Measurements from ENCODE around the gene AHRR. TPM values are rescaled to one million over a fixed set of nuclear protein-coding genes. Genes with fewer than 3 reads are reported as not detected.

The AHRR gene
- total RNA-seq, 1 experiment from 2014 or later, result 2.6 TPM

DNA sequence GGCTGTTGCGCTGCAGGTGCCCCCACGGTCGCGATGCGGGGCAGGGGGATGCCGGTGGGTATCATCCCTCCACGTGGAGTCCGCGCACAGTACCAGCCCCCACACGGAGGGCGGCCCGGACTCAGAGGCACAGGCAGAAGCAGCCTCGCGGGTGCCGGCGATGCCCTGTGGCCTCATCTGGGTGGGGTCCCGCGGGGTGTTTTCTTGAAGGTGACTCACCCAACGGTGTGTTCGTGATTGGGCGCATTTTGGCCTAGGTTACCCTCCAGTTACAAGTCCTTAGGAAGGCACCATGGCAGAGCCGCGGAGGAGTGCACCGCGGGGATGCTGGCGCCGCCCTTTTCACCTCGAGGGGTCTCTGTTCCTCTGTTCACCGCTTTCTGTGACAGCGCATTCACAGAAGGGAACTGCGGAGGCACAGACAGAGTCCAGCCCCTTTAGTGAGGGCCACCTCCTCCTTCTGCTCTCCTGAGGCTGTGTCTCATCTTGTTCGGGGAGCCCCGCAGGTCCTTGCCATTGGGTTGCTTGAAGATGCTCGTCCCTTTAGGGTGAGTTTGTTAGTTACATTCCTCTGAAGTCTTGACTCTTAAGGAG, 99.9 kb downstream of the AHRR start:
- Histone ChIP-seq H3K4me1 (ENCODE audit: low read length) (peaks cover 14% of the 10 kb centered on the region), H3K9ac (ENCODE audit: low read length) (no peak overlapping the region), H4K20me1 (ENCODE audit: insufficient read depth, low read depth, low read length) (no peaks in the 10 kb centered on the region), H2AFZ (ENCODE audit: low read length) (no peak overlapping the region), H3K9me2 (replicated peaks; ENCODE audit: insufficient read depth, low read length) (no peaks in the 10 kb centered on the region), H3K9me3 (ENCODE audit: low read length) (no peaks in the 10 kb centered on the region), H3K79me2 (ENCODE audit: low read length) (no peaks in the 10 kb centered on the region), H3K27me3 (ENCODE audit: low read length) (no peaks in the 10 kb centered on the region), H3K27ac (ENCODE audit: low read length) (no peak overlapping the region), H3K36me3 (ENCODE audit: insufficient read depth, low read length) (no peaks in the 10 kb centered on the region), H3K4me3 (ENCODE audit: low read length) (no peak overlapping the region), H3K4me2 (ENCODE audit: low read depth, low read length, poor library complexity, severe bottlenecking) (no peak overlapping the region)
- no peak for DNase-seq

DNA sequence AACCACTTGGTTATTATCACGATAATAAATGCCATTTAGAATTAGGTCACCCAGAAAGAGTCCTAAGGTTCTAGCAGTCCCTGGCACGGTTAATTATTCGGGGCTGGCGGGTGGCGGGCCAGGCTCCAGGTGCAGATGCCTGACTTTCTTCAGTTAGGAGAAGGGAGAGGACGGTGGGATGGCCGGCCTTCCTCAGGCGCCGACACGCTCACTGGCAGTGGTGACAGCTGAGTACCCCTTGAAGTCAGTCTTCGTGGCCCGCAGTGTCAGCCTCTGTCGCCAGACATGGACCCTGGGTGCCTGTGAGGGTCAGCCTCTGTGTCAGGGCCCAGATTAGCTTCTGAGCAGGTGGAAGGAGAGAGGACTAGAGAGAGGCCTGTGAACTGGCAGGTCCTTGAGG, 100.4 kb downstream of the AHRR start:
- H3K4me3 ChIP-seq (ENCODE audit: low read length), result no peak overlapping the region
- H3K9me2 ChIP-seq (replicated peaks; ENCODE audit: insufficient read depth, low read length), result no peaks in the 10 kb centered on the region
- no peak overlapping the region for H3K27ac ChIP-seq (ENCODE audit: low read length)
- H3K27me3 ChIP-seq (ENCODE audit: low read length), result no peaks in the 10 kb centered on the region
- no peaks in the 10 kb centered on the region for H3K36me3 ChIP-seq (ENCODE audit: insufficient read depth, low read length)
- H3K4me1 ChIP-seq (ENCODE audit: low read length), result peaks cover 13% of the 10 kb centered on the region
- H3K9ac ChIP-seq (ENCODE audit: low read length), result no peak overlapping the region
- no peak overlapping the region for H2AFZ ChIP-seq (ENCODE audit: low read length)
- DNase-seq, result no peak
- H3K79me2 ChIP-seq (ENCODE audit: low read length), result no peaks in the 10 kb centered on the region
- H4K20me1 ChIP-seq (ENCODE audit: insufficient read depth, low read depth, low read length), result no peaks in the 10 kb centered on the region
- H3K9me3 ChIP-seq (ENCODE audit: low read length), result no peaks in the 10 kb centered on the region
- no peak overlapping the region for H3K4me2 ChIP-seq (ENCODE audit: low read depth, low read length, poor library complexity, severe bottlenecking)

GRCh38 chr5:422323-423232, 101.1 kb downstream of the AHRR start:
- peaks cover 9% of the 10 kb centered on the region for H3K4me1 ChIP-seq (ENCODE audit: low read length)
- H3K9me2 ChIP-seq (replicated peaks; ENCODE audit: insufficient read depth, low read length), result no peaks in the 10 kb centered on the region
- H3K4me2 ChIP-seq (ENCODE audit: low read depth, low read length, poor library complexity, severe bottlenecking), result no peak overlapping the region
- no peak overlapping the region for H2AFZ ChIP-seq (ENCODE audit: low read length)
- H3K79me2 ChIP-seq (ENCODE audit: low read length), result no peaks in the 10 kb centered on the region
- H3K9ac ChIP-seq (ENCODE audit: low read length), result no peak overlapping the region
- no peak for DNase-seq
- no peaks in the 10 kb centered on the region for H4K20me1 ChIP-seq (ENCODE audit: insufficient read depth, low read depth, low read length)
- no peak overlapping the region for H3K27ac ChIP-seq (ENCODE audit: low read length)
- H3K4me3 ChIP-seq (ENCODE audit: low read length), result no peak overlapping the region
- no peaks in the 10 kb centered on the region for H3K36me3 ChIP-seq (ENCODE audit: insufficient read depth, low read length)
- H3K27me3 ChIP-seq (ENCODE audit: low read length), result no peaks in the 10 kb centered on the region
- no peaks in the 10 kb centered on the region for H3K9me3 ChIP-seq (ENCODE audit: low read length)

DNA sequence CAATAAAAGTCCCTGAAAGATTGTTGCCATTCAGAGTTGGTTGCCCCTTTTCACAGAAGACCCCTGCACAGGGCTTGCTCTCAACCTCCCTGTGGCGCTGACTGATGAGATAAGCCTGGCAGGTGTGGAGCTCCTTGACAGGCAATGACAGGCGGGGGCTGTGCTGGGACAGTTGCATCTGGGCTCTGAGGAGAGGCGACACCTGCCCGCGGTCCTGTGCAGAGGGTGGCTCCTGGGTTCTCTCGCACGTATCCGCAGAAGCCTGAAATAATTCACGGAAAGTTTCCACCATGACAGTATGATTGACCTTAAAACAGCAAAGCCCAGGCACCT, 101.7 kb downstream of the AHRR start:
- H3K9me3 ChIP-seq (ENCODE audit: low read length), result no peaks in the 10 kb centered on the region
- no peaks in the 10 kb centered on the region for H3K79me2 ChIP-seq (ENCODE audit: low read length)
- no peaks in the 10 kb centered on the region for H3K27me3 ChIP-seq (ENCODE audit: low read length)
- H3K9me2 ChIP-seq (replicated peaks; ENCODE audit: insufficient read depth, low read length), result no peaks in the 10 kb centered on the region
- H3K36me3 ChIP-seq (ENCODE audit: insufficient read depth, low read length), result no peaks in the 10 kb centered on the region
- H3K27ac ChIP-seq (ENCODE audit: low read length), result no peak overlapping the region
- H3K4me1 ChIP-seq (ENCODE audit: low read length), result peaks cover 9% of the 10 kb centered on the region
- H4K20me1 ChIP-seq (ENCODE audit: insufficient read depth, low read depth, low read length), result no peaks in the 10 kb centered on the region
- no peak for DNase-seq
- no peak overlapping the region for H2AFZ ChIP-seq (ENCODE audit: low read length)
- no peak overlapping the region for H3K4me3 ChIP-seq (ENCODE audit: low read length)
- H3K4me2 ChIP-seq (ENCODE audit: low read depth, low read length, poor library complexity, severe bottlenecking), result no peak overlapping the region
- H3K9ac ChIP-seq (ENCODE audit: low read length), result no peak overlapping the region

GRCh38 chr5:423626-424261, 102.2 kb downstream of the AHRR start:
- DNase-seq, result no peak
- H4K20me1 ChIP-seq (ENCODE audit: insufficient read depth, low read depth, low read length), result no peaks in the 10 kb centered on the region
- no peak overlapping the region for H3K4me3 ChIP-seq (ENCODE audit: low read length)
- H3K27ac ChIP-seq (ENCODE audit: low read length), result no peak overlapping the region
- peaks cover 9% of the 10 kb centered on the region for H3K4me1 ChIP-seq (ENCODE audit: low read length)
- no peaks in the 10 kb centered on the region for H3K27me3 ChIP-seq (ENCODE audit: low read length)
- no peaks in the 10 kb centered on the region for H3K9me2 ChIP-seq (replicated peaks; ENCODE audit: insufficient read depth, low read length)
- H3K36me3 ChIP-seq (ENCODE audit: insufficient read depth, low read length), result no peaks in the 10 kb centered on the region
- H3K4me2 ChIP-seq (ENCODE audit: low read depth, low read length, poor library complexity, severe bottlenecking), result no peak overlapping the region
- H2AFZ ChIP-seq (ENCODE audit: low read length), result no peak overlapping the region
- H3K9me3 ChIP-seq (ENCODE audit: low read length), result no peaks in the 10 kb centered on the region
- H3K9ac ChIP-seq (ENCODE audit: low read length), result no peak overlapping the region
- H3K79me2 ChIP-seq (ENCODE audit: low read length), result no peaks in the 10 kb centered on the region

DNA sequence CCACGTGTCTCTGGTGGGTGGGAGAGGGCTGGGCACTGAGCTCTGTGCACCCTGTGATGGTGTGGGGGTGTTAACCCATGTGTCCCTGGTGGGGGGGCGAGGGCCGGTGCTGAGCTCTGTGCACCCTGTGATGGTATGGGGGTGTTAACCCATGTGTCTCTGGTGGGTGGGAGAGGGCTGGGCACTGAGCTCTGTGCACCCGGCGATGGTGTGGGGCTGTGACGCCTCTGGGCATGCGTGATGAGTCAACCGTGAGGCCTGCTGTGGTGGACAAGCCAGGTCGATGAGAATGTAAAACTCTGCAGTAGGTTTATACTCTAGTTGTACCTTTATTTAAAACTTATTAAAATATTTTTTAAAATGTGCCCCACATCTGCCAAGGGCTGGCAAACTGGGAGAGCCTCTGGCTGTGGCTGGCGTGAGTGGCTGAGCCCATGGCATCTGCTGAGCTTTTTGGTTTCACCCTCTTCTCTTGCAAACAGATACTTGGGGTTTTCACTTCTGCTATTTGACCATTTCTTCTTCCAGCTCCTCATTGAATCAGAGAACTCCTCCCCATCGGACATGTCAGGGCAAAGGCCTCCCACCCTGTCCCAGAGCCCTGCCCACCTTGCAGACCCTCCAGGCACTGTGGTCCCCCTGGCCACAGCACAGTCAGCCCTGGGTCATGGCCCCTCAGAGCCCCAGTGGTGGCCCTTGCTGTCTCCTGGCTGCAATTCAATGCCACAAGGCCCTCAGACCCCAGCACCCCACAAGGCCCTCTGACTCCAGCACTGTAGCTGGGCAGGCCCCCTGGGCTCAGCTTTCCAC, 103.0 kb downstream of the AHRR start:
- no peaks in the 10 kb centered on the region for H3K79me2 ChIP-seq (ENCODE audit: low read length)
- H3K4me1 ChIP-seq (ENCODE audit: low read length), result peaks cover 9% of the 10 kb centered on the region
- no peaks in the 10 kb centered on the region for H3K27me3 ChIP-seq (ENCODE audit: low read length)
- H3K4me3 ChIP-seq (ENCODE audit: low read length), result no peak overlapping the region
- no peak overlapping the region for H3K4me2 ChIP-seq (ENCODE audit: low read depth, low read length, poor library complexity, severe bottlenecking)
- H4K20me1 ChIP-seq (ENCODE audit: insufficient read depth, low read depth, low read length), result no peaks in the 10 kb centered on the region
- H3K9ac ChIP-seq (ENCODE audit: low read length), result peak overlapping the region; percentile 15; the same call in 1 of the 2 replicates
- H3K9me3 ChIP-seq (ENCODE audit: low read length), result no peaks in the 10 kb centered on the region
- H2AFZ ChIP-seq (ENCODE audit: low read length), result no peak overlapping the region
- H3K9me2 ChIP-seq (replicated peaks; ENCODE audit: insufficient read depth, low read length), result no peaks in the 10 kb centered on the region
- no peaks in the 10 kb centered on the region for H3K36me3 ChIP-seq (ENCODE audit: insufficient read depth, low read length)
- H3K27ac ChIP-seq (ENCODE audit: low read length), result 0 out of 2 replicates have a peak overlapping the region, but pooled peaks have one; percentile 11
- no peak for DNase-seq

GRCh38 chr5:425714-426113, 104.2 kb downstream of the AHRR start:
- H3K9me2 ChIP-seq (replicated peaks; ENCODE audit: insufficient read depth, low read length), result no peaks in the 10 kb centered on the region
- H3K4me1 ChIP-seq (ENCODE audit: low read length), result peaks cover 9% of the 10 kb centered on the region
- peak; percentile 64 for DNase-seq
- H4K20me1 ChIP-seq (ENCODE audit: insufficient read depth, low read depth, low read length), result no peaks in the 10 kb centered on the region
- no peak overlapping the region for H3K27ac ChIP-seq (ENCODE audit: low read length)
- no peak overlapping the region for H3K4me2 ChIP-seq (ENCODE audit: low read depth, low read length, poor library complexity, severe bottlenecking)
- no peak overlapping the region for H2AFZ ChIP-seq (ENCODE audit: low read length)
- no peaks in the 10 kb centered on the region for H3K79me2 ChIP-seq (ENCODE audit: low read length)
- H3K4me3 ChIP-seq (ENCODE audit: low read length), result no peak overlapping the region
- H3K36me3 ChIP-seq (ENCODE audit: insufficient read depth, low read length), result no peaks in the 10 kb centered on the region
- H3K9ac ChIP-seq (ENCODE audit: low read length), result no peak overlapping the region
- H3K9me3 ChIP-seq (ENCODE audit: low read length), result no peaks in the 10 kb centered on the region
- H3K27me3 ChIP-seq (ENCODE audit: low read length), result no peaks in the 10 kb centered on the region

Measured in Karpas-422 (cell line).